ENCODE results near the gene RPUSD4.

The RPUSD4 gene

DNA sequence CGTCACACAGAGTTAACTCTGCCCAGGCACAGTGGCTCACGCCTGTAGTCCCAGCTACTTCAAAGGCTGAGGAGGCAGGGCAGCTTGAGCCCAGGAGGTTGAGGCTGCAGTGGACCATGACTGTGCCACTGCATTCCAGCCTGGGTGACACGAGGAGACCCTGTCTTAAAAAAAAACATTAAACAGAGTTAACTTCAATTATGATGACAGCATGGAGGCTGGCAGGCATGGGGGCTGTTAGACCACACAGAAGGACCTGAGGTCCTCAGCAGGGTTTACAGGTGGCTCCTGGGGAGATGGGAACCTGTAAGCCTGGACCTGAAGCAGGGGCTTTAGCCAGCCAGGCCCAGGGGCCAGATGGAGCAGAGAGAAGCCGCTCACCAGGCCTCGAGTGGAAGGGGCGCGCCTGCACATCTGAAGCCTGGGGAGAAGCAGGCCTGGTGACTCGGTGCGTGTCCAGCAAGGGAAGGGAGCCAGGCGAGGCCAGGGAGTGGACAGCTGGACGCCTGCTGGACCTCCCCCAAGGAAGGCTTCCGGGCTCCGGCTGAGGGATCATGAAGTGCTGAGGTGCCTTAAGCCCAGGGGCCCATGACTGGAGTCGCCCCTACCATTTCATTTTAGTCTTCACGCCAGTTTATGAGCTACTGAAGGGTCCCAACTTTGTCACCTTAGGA, 25.3 kb downstream of the RPUSD4 start:
- TF ChIP-seq, protein P1, sequence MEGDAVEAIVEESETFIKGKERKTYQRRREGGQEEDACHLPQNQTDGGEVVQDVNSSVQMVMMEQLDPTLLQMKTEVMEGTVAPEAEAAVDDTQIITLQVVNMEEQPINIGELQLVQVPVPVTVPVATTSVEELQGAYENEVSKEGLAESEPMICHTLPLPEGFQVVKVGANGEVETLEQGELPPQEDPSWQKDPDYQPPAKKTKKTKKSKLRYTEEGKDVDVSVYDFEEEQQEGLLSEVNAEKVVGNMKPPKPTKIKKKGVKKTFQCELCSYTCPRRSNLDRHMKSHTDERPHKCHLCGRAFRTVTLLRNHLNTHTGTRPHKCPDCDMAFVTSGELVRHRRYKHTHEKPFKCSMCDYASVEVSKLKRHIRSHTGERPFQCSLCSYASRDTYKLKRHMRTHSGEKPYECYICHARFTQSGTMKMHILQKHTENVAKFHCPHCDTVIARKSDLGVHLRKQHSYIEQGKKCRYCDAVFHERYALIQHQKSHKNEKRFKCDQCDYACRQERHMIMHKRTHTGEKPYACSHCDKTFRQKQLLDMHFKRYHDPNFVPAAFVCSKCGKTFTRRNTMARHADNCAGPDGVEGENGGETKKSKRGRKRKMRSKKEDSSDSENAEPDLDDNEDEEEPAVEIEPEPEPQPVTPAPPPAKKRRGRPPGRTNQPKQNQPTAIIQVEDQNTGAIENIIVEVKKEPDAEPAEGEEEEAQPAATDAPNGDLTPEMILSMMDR (IDR thresholded peaks at IDR 0.05): no peak

DNA sequence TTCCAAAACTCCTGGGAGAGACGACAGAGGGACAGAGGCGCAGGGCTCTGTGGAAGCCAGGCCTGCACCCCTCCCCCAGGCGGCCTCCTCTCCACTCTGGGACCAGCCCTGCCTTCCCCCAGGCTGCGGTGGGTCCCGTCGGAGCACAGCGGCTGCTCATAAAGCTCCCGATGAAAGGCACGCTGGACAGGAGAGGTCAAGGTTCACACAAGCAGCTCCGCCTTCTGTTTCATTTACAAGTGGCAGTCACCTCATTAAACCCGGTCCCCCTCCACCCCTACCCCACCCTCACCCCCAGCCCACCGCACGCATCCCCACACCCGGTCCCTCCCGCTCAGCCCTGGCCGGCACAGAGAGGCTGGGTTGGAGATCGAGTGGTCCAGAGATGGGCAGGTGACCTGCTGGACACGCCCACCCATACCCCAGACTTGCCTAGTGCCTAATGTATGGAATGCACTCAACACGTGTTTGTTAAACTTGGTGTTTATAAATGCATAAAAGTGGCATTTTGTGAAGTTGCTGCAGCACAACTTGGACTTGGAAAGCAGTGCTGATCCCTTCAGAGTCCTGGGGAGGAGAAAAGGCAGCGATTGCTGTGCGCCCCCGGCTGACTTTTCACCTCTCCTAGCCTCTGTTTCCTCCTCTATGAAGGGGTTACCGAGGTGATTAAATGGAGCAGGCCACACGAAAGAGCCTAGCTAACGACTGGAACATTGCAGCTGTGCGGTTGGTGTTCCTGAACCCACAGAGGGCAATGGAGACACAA, 26.0 kb downstream of the RPUSD4 start:
- TF ChIP-seq, protein P1 (IDR thresholded peaks at IDR 0.05): no peak

DNA sequence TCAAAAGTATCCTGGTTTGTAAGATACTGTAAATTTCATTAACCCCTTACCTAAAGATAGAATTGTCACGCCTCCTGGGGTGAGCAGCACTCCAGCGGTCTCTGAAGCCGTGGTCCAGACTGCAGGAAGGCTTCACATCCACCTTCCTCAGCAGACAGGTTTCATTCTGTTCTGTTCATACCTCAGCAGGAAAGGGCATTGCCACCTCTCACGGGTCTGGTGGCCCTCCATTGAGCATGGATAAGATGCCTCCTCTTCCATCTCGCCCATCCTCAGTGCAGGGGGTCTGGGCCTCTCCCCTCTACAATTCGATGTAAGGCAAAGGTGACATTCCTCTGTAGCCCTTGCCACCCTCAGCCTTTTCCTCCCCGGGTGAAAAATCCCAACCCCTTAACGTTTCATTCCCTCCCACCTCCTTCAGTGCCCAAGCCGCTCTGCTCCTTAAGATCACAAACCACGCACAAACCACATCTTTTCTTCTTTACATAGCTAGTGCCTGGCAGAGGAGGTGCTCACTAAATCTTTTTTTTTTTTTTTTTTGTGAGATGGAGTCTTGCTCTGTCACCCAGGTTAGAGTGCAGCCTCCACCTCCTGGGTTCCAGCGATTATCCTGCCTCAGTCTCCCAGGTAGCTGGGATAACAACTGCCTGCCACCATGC, 28.5 kb downstream of the RPUSD4 start:
- TF ChIP-seq, protein P1 (IDR thresholded peaks at IDR 0.05): no peak

- TF ChIP-seq, protein P1 (IDR thresholded peaks at IDR 0.05): no peak
Observed at GRCh38 chr11:126181939-126182730, 29.3 kb downstream of the RPUSD4 start.

GRCh38 chr11:126176853-126177470, 34.5 kb downstream of the RPUSD4 start:
- TF ChIP-seq, protein P1 (IDR thresholded peaks at IDR 0.05): no peak

DNA sequence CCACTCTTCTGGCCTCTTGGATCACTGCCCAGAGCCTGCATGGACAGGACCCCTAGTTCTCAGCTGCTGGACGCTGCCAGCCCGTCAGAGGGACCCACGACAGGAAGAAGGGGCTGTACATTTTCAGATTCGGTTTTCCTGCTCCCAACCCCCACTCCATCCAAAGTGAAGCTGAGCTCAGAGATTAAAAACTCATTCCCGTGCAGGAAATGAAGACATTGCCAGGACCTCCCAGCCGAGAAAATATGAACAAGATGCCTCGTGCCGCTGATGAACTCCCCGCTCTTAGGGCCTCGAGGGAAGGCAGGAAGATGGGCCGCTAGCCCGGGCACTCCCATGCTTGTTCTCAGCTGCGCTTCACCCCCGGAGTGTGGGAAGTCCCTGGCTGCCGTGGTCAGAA, 36.1 kb downstream of the RPUSD4 start:
- TF ChIP-seq, protein P1 (IDR thresholded peaks at IDR 0.05): no peak

GRCh38 chr11:126174816-126175215, 36.6 kb downstream of the RPUSD4 start:
- TF ChIP-seq, protein P1 (IDR thresholded peaks at IDR 0.05): no peak
